Subcutaneous abdominal adipose tissue (tissue), 5 donors: ENCODE results near the gene C17orf67.

ENCODE experiments used
- H3K27ac ChIP-seq: one replicate; pipeline ENCODE4 v1.7.0; 2013; ENCODE audit warnings: low read depth, mild to moderate bottlenecking, inconsistent platforms, low read length, moderate library complexity
- H3K27me3 ChIP-seq, 5 donors: one replicate each; pipeline ENCODE4 v1.7.0; 2013; ENCODE audit warnings: low read length in 5 of 5, inconsistent platforms in 1 of 5; ENCODE audit not compliant: control insufficient read depth in 5 of 5, insufficient read depth in 4 of 5
- H3K36me3 ChIP-seq, 5 donors: one replicate each; pipeline ENCODE4 v1.7.0; 2013; ENCODE audit warnings: low read length in 5 of 5; ENCODE audit not compliant: control insufficient read depth in 5 of 5, insufficient read depth in 5 of 5
- H3K4me1 ChIP-seq, 5 donors: one replicate each; pipeline ENCODE4 v1.7.0; 2013; ENCODE audit warnings: low read length in 5 of 5, mild to moderate bottlenecking in 3 of 5, moderate library complexity in 1 of 5; ENCODE audit not compliant: control insufficient read depth in 5 of 5, insufficient read depth in 5 of 5
- H3K4me3 ChIP-seq, 5 donors: one replicate each; pipeline ENCODE4 v1.7.0; 2013; ENCODE audit warnings: low read length in 5 of 5, low read depth in 1 of 5
- H3K9ac ChIP-seq, 5 donors: one replicate each; pipeline ENCODE4 v1.7.0; 2013; ENCODE audit warnings: low read length in 5 of 5, mild to moderate bottlenecking in 4 of 5, moderate library complexity in 3 of 5
- H3K9me3 ChIP-seq, 5 donors: one replicate each; pipeline ENCODE4 v1.7.0; 2013; ENCODE audit warnings: low read length in 5 of 5; ENCODE audit not compliant: control insufficient read depth in 5 of 5
- donor health status: healthy.
- donor health status: healthy.
- donor health status: healthy.
- donor health status: healthy.
- donor health status: healthy.

Gene C17orf67

DNA sequence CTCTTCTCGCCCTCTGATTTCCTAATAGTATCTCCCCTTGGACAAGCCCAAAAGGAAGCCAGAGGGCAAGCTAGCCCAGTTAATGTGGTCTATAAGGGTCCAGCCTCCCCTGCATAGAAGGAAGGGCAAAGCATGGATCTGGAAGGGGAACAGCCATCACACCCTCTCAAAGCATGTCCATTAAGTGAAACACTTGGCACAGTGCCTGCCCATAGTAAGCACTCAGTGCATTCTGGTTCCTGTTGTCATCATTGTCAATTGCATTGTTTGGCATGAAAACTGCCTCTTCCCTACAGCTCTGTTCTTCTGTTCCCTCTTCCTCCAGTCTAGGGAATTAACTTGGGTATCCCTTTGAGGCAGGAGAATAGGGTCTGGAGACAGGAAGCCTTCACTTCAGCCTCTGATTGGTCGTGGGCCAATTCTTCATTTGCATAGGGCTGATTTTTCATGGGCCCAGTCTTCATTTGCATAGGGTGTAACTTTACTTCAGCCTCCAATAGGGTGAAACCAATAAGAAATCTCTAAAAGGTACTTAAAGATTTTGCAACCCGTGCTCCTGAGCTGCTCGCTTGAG, 81.4 kb downstream of the C17orf67 start:
- H3K36me3 ChIP-seq: no peaks in the 10 kb centered on the region
- H3K4me3 ChIP-seq: no peak overlapping the region
- H3K9me3 ChIP-seq: no peaks in the 10 kb centered on the region
- no peaks in the 10 kb centered on the region for H3K27me3 ChIP-seq
- peaks cover 0 to 55% (median 47%) of the 10 kb centered on the region in 5 donors for H3K4me1 ChIP-seq
- no peak overlapping the region for H3K27ac ChIP-seq
- H3K9ac ChIP-seq: no peak overlapping the region

DNA sequence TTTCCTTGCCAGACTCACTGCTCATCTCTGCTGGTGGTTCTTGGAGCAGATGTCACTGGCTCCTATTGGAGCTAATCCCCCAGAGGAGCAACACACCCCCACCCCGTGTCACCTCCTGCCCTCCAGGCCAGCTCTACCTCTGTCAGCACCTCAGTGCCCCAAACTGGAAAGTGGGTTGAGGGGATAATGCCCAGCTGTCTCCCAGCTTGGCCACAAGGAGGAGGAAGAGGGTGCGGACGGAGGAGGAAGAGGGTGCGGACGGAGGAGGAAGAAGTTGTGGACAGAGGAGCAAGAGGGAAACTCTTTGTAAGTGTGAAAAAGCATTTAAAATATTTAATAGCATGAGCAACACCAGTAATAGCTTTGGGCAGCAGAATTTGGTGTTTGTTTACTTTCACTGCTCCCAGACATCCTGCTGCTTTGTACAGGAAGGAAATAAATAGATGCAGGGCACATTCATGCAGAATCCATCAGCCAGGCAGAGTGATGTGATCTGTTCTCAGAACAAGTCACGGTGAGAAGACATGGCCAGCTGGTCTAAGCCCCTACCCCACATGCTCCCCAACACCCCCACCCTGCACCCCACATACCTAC, 82.5 kb downstream of the C17orf67 start:
- Histone ChIP-seq H3K9me3 (no peaks in the 10 kb centered on the region), H3K27ac (no peak overlapping the region), H3K4me1 (peaks cover 0 to 55% (median 45%) of the 10 kb centered on the region in 5 donors), H3K27me3 (no peaks in the 10 kb centered on the region), H3K4me3 (no peak overlapping the region), H3K9ac (no peak overlapping the region), H3K36me3 (no peaks in the 10 kb centered on the region)

DNA sequence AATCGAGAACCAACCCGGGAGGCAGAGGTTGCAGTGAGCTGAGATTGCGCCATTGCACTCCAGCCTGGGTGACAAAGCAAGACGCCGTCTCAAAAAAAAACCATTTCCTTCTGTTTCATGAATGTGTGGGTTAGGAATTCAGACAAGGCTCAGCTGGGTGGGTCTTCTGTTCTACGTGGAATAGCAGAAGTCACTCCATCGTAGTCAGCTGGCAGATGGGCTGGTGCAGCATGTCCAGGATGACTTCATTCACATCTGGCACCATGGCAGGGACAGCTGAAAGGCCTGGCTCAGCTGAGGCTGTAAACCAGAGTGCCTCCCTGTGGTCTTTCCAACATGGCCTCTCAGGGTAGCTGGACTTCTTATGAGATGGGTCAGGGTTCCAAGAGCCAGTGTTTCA, 89.0 kb downstream of the C17orf67 start:
- Histone ChIP-seq H3K27me3 (no peaks in the 10 kb centered on the region), H3K9ac (no peak overlapping the region), H3K27ac (no peak overlapping the region), H3K4me1 (peaks cover 0 to 17% (median 0%) of the 10 kb centered on the region in 5 donors), H3K9me3 (peaks cover 0 to 6% (median 0%) of the 10 kb centered on the region in 5 donors), H3K4me3 (no peak overlapping the region), H3K36me3 (no peaks in the 10 kb centered on the region)

GRCh38 chr17:56742601-56743000, 91.1 kb downstream of the C17orf67 start:
- no peak overlapping the region for H3K27ac ChIP-seq
- H3K36me3 ChIP-seq: no peaks in the 10 kb centered on the region

More at GRCh38 chr17:56742601-56743000, 91.1 kb downstream of the C17orf67 start:
- no peak overlapping the region for H3K9ac ChIP-seq
- H3K9me3 ChIP-seq: peaks cover 0 to 6% (median 0%) of the 10 kb centered on the region in 5 donors
- no peak overlapping the region for H3K4me3 ChIP-seq
- H3K4me1 ChIP-seq: peaks cover 0 to 19% (median 0%) of the 10 kb centered on the region in 5 donors
- H3K27me3 ChIP-seq: peaks cover 0 to 3% (median 0%) of the 10 kb centered on the region in 5 donors
